RWPE1 (cell line): ENCODE measurements around the gene CNTN6.

Experiments used
- CTCF ChIA-PET: fragments of 350-600 bp; sonication (Branson Sonifier 250); formaldehyde crosslinking; extraction: SDS; loops from one replicate; lab custom pipeline; 2021; lab: Yijun Ruan, JAX
- POLR2A ChIA-PET: fragments of 400-600 bp; formaldehyde crosslinking; extraction: SDS; loops from one replicate; lab custom pipeline; 2020; ENCODE audit warnings: antibody characterized with exemption; ENCODE audit not compliant: low non-redundant PET; lab: Yijun Ruan, JAX
- DNase-seq: peaks from one replicate; pipeline ENCODE4 v3.0.0; 2012; ENCODE audit warnings: low spot score
- H3K27ac ChIP-seq: fragments of 450-650 bp; 2 replicates; pipeline ENCODE4 v1.5.1; 2017
- TF ChIP-seq, protein P1 (sequence below): fragments of 450-650 bp; conservative IDR thresholded peaks from 2 replicates; pipeline ENCODE4 v1.5.1; 2017; ENCODE audit warnings: low read depth, mild to moderate bottlenecking

The CNTN6 gene

DNA sequence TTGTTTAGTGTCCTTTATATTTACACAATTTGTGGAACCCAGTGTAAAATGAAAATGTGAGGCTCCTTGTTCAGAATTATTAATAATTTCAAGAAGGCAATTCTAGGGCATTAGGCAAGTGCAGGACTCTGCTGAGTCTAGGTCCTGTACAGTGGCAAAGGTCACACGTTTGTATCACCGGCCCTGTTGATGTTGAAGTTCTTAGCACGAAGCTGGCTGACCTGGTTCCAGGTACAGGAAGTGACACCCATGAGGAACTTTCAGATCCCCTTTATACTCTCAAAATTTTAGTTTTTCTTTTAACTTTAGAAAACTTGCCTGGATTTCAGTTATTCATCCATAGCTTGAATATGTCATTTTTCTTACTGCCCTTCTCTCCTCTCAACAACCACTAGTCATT, 349.4 kb downstream of the CNTN6 start:
- TF ChIP-seq, protein P1, sequence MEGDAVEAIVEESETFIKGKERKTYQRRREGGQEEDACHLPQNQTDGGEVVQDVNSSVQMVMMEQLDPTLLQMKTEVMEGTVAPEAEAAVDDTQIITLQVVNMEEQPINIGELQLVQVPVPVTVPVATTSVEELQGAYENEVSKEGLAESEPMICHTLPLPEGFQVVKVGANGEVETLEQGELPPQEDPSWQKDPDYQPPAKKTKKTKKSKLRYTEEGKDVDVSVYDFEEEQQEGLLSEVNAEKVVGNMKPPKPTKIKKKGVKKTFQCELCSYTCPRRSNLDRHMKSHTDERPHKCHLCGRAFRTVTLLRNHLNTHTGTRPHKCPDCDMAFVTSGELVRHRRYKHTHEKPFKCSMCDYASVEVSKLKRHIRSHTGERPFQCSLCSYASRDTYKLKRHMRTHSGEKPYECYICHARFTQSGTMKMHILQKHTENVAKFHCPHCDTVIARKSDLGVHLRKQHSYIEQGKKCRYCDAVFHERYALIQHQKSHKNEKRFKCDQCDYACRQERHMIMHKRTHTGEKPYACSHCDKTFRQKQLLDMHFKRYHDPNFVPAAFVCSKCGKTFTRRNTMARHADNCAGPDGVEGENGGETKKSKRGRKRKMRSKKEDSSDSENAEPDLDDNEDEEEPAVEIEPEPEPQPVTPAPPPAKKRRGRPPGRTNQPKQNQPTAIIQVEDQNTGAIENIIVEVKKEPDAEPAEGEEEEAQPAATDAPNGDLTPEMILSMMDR, result no peak
- H3K27ac ChIP-seq, result no peak overlapping the region
- POLR2A ChIA-PET, result no interaction called here
- no peak for DNase-seq
- CTCF ChIA-PET, result no interaction called here

DNA sequence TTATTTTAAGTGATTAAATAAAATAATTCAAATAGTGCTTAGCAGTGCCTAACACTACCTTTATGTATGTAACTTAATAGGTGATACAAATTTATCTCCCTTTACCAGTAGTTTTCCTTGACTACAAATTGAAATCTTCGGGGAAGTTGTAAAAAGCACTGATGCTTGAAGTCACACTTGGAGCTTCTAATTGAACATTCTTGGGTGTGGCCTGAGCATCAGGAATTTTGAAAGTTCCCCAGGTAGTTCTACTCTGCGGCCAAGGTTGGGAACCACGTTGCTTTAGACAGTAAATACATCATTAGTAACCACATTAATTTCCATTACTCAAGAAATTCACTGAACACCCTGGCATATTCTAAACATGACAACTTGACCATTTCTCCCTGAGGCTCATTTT, 351.4 kb downstream of the CNTN6 start:
- no peak overlapping the region for H3K27ac ChIP-seq
- CTCF ChIA-PET, result no interaction called here
- POLR2A ChIA-PET, result no interaction called here
- DNase-seq, result no peak
- TF ChIP-seq, protein P1, result no peak

DNA sequence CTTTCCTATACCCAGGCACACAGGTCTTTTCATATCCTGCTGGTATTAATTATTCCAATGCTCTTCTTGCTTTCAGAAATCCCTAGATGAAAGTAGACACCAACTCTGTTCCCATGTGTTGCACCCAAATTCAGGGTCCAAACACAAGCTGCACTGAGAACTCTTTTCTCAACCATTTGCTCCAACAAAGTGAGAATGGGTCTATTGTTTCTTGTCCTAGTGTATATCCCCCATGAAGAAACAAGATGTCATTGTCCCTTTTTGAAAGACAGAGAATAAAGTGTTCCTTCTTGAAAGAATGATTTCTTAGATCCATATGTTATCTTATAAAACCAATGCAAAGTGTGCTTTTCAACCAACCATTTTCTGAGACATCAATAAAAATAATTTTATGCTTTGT, 353.7 kb downstream of the CNTN6 start:
- DNase-seq, result no peak
- ChIA-PET CTCF (no interaction called here), POLR2A (no interaction called here)
- TF ChIP-seq, protein P1, result no peak
- no peak overlapping the region for H3K27ac ChIP-seq

DNA sequence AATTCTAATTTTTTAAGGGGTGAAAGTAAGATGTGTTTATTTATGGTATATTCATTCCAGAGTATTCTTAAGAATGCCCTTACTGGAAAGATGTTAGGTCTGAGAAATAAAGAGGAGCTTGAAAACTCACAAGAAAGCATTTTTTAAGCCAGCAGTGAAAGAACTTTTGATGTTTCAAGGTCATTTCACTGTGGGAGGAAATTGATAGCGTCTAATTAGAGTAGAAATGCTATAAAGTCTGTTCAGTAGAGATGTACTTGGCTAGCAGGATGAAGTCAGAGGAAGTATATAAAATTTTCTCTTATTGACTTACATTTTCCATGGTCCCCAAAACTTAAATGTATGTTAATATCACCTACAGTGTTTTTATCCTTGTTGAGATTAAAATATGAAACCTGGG, 354.6 kb downstream of the CNTN6 start:
- H3K27ac ChIP-seq, result no peak overlapping the region
- ChIA-PET CTCF (no interaction called here), POLR2A (no interaction called here)
- no peak for DNase-seq
- TF ChIP-seq, protein P1, result no peak

DNA sequence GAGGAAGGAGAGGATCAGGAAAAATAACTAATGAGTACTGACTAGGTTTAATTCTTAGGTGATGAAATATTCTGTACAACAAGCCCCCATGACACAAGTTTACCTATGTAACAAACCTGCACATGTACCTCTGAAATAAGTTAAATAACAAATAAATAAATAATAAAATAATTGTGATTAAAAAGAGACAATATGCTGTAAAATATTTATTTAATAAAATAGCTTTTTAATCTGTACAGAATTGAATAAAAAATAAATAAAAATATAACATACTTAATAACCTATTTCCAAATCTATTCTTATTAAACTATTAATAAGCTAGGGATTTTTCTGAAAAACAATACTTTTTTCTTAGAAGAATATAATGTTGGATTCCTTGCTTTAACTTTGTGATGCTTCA, 355.6 kb downstream of the CNTN6 start:
- DNase-seq, result no peak
- TF ChIP-seq, protein P1, result no peak
- H3K27ac ChIP-seq, result no peak overlapping the region
- ChIA-PET CTCF (no interaction called here), POLR2A (no interaction called here)
